Measurements from ENCODE around the gene DENND2A. TPM values are rescaled to one million over a fixed set of nuclear protein-coding genes. Genes with fewer than 3 reads are reported as not detected.

Gene DENND2A
- total RNA-seq, 1 experiment from 2014 or later, result 7.3 TPM

DNA sequence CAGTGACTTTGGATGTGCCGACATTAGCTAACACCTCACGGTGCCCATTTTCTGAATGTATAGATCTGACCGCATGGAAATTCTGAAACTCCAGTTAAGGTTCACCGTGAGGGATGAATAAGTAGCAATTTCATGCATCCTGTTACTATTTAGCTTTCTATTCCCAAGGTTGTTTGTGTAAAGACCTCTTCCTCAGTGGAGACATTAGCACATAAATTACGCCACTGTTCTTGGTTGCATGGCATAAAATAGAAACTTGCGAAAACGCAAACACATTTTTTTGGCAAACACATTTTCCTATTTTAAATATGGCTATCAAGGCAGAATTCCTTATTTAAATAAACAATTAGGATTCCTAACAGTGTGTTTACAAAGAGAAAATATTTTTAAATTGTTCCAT lies 36.5 kb downstream of the DENND2A start:
- Histone ChIP-seq H3K23ac (ENCODE audit: insufficient read length, low read depth, low read length) (no peak overlapping the region), H2AFZ (ENCODE audit: low read length) (no peak overlapping the region), H2BK12ac (ENCODE audit: insufficient read length, low read depth, low read length) (no peak overlapping the region), H2BK15ac (ENCODE audit: low read depth, low read length) (no peak overlapping the region), H4K20me1 (ENCODE audit: control insufficient read depth, insufficient read depth, insufficient read length) (no peaks in the 10 kb centered on the region), H4K8ac (replicated peaks; ENCODE audit: insufficient read length, low read depth, low read length) (no peak overlapping the region), H3K9ac (ENCODE audit: extremely low read depth, insufficient read length, low read length) (no peak overlapping the region), H2BK20ac (ENCODE audit: low read depth, low read length, poor library complexity, severe bottlenecking) (no peak overlapping the region), H4K5ac (ENCODE audit: insufficient read length, low read depth, low read length) (no peak overlapping the region), H3K56ac (ENCODE audit: insufficient read length, low read depth, low read length) (no peak overlapping the region), H3K18ac (ENCODE audit: insufficient read length, low read depth, low read length) (no peak overlapping the region), H2BK5ac (ENCODE audit: insufficient read length, low read length) (no peak overlapping the region), H3K4me1 (ENCODE audit: insufficient read depth, low read length) (no peaks in the 10 kb centered on the region), H3K23me2 (ENCODE audit: insufficient read length, low read depth, low read length, poor library complexity, severe bottlenecking) (no peaks in the 10 kb centered on the region), H4K91ac (ENCODE audit: insufficient read length, low read depth, low read length) (no peak overlapping the region), H3K27me3 (ENCODE audit: insufficient read depth, low read length) (no peaks in the 10 kb centered on the region), H3K4ac (ENCODE audit: low read depth, low read length) (no peak overlapping the region), H3K14ac (ENCODE audit: insufficient read depth, low read length) (no peak overlapping the region), H3K27ac (ENCODE audit: insufficient read length, low read depth, low read length) (no peak overlapping the region), H2AK5ac (ENCODE audit: insufficient read length, low read length) (no peak overlapping the region), H3T11ph (ENCODE audit: low read length) (no peak overlapping the region), H3K4me2 (ENCODE audit: insufficient read depth, insufficient read length, low read length) (no peak overlapping the region), H3K79me2 (ENCODE audit: insufficient read depth, low read length) (no peaks in the 10 kb centered on the region), H3K9me3 (ENCODE audit: control insufficient read depth, low read depth, low read length) (no peaks in the 10 kb centered on the region), H2BK120ac (ENCODE audit: low read depth, low read length, poor library complexity, severe bottlenecking) (no peak overlapping the region), H3K79me1 (ENCODE audit: insufficient read depth, low read depth, low read length, poor library complexity, severe bottlenecking) (no peaks in the 10 kb centered on the region)
- no peak overlapping the region for H3K27ac Mint-ChIP-seq
- H3K9me3 Mint-ChIP-seq, result no peaks in the 10 kb centered on the region
- no peaks in the 10 kb centered on the region for H3K27me3 Mint-ChIP-seq (ENCODE audit: low read depth)
- DNase-seq, result no peak
- TF ChIP-seq, protein P1, sequence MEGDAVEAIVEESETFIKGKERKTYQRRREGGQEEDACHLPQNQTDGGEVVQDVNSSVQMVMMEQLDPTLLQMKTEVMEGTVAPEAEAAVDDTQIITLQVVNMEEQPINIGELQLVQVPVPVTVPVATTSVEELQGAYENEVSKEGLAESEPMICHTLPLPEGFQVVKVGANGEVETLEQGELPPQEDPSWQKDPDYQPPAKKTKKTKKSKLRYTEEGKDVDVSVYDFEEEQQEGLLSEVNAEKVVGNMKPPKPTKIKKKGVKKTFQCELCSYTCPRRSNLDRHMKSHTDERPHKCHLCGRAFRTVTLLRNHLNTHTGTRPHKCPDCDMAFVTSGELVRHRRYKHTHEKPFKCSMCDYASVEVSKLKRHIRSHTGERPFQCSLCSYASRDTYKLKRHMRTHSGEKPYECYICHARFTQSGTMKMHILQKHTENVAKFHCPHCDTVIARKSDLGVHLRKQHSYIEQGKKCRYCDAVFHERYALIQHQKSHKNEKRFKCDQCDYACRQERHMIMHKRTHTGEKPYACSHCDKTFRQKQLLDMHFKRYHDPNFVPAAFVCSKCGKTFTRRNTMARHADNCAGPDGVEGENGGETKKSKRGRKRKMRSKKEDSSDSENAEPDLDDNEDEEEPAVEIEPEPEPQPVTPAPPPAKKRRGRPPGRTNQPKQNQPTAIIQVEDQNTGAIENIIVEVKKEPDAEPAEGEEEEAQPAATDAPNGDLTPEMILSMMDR (conservative IDR thresholded peaks at IDR 0.05), result no peak
- peaks cover 9 to 10% of the 10 kb centered on the region in 2 experiments for H3K4me1 Mint-ChIP-seq
- no peak overlapping the region for H3K4me3 Mint-ChIP-seq
- WGBS (ENCODE audit: extremely low coverage, insufficient read length, low lambda C conversion rate), result no CpG with 5 or more reads among the region's 7 CpGs
- peaks cover 0 to 5% (median 3%) of the 10 kb centered on the region in 3 experiments; a peak in 4 of 7 replicates for H3K36me3 Mint-ChIP-seq (ENCODE audit: insufficient read depth in 1 of 3, low read depth in 3 of 3)
